HG02970 (cell line): Measurements from ENCODE around the gene C5orf46.
"Not testable (repeated sequence)": the region's sequence is repeated elsewhere in the genome, so short reads cannot be mapped to it uniquely, and the experiment has no call there.

Experiments
- ATAC-seq: cut with Tn5 transposase; IDR thresholded peaks from one replicate; pipeline ENCODE4 v1.9.1; 2021; ENCODE audit warnings: mild to moderate bottlenecking, moderate library complexity, moderate number of reproducible peaks; ENCODE audit not compliant: unreplicated experiment, low FRiP score

The C5orf46 gene

GRCh38 chr5:147906326-147907095 lies at the start of gene C5orf46:
Gene C5orf46 (minus strand): TSS chr5:147906538. CDS start chr5:147906501, 37 bp downstream.
- no peak for ATAC-seq

GRCh38 chr5:147954971-147955370 lies 48.6 kb upstream of the C5orf46 start:
- no peak for ATAC-seq

GRCh38 chr5:147949711-147950573 lies 43.6 kb upstream of the C5orf46 start:
- ATAC-seq = peak; percentile 94

DNA sequence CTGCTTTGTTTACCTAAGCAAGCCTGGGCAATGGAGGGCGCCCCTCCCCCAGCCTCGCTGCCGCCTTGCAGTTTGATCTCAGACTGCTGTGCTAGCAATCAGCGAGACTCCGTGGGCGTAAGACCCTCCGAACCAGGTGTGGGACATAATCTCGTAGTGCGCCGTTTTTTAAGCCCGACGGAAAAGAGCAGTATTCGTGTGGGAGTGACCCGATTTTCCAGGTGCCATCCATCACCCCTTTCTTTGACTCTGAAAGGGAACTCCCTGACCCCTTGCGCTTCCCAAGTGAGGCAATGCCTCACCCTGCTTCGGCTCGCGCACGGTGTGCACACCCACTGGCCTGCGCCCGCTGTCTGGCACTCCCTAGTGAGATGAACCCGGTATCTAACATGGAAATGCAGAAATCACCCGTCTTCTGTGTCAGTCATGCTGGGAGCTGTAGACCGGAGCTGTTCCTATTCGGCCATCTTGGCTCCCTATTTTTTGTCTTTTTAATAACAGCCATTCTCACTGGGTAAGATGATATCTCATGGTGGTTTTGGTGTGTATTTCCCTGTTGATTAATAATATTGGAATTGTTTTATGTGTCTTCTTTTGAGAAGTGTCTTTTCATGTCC lies 40.4 kb upstream of the C5orf46 start:
- ATAC-seq = not testable (repeated sequence)

- ATAC-seq = no peak
Measured at GRCh38 chr5:147939431-147940114, 33.2 kb upstream of the C5orf46 start.

DNA sequence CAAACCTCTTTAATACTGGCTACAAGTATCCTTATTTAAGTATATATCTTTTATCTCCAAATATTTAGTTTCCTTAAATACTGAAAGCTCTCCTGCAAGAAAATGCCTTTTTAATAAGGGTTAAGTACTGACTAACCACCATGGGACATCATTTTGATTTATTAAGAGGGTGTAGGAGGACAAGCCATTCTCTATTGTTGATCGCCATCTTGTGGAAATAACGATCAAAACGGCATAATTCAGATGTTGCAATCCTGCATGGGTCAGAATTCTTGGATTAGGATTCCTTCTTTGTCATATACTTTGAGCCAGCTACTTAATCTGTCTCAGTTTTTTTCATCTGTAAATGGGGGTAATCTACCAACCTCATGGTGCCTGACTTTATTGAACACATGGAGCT lies 28.7 kb upstream of the C5orf46 start:
- ATAC-seq = no peak

DNA sequence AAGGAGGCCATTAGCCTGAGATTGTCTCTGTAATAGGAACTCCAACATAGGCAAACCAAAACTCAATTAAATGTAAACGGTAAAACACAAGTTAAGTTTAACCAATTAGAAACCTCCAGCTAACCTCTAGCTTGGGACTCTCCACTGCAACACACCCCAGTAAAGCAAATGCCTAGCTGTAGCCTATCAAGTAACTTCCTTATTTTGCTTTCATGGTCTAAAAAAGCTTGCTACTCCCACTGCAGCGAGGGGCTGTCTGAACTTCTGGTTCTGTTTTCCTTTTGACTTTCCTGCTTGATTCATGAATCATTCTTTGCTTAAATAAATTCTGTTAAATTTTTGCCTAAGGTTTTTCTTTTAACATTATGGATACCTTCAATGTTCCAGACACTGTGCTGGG lies 24.4 kb upstream of the C5orf46 start:
- ATAC-seq = no peak

DNA sequence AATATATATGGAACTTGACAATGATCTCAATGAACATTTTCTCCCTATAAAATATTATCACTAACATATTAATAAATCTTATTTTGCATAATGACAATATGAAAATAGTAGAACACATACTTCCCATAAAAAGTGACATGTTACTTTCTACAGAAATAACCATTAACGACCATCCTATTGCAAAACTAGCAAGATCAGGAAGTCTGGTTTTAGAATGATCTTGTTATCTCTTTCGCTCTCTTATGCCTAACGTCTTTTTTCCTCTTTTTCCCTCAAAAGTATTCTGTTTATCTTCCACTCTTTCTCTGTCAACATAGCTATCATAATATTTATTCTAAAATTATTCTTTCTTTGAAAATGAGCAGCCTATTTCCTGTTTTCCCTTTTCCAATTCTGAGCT lies 21.6 kb upstream of the C5orf46 start:
- ATAC-seq = no peak

DNA sequence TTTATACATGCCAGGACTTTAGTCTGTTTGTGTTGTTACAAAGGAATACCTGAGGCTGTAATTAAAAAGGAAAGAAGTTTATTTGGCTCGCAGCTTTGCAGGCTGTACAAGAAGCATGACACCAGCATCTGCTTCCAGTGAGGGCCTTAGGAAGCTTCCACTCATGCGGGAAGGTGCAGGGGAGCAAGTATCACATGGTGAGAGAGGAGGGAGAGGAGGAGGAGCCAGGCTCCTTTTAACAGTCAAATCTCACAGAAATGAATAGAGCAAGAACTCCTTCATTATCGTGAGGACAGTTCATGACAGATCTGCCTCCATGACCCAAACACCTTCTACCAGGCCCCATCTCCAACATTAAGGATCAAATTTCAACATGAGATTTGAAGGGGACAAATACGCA lies 18.7 kb upstream of the C5orf46 start:
- no peak for ATAC-seq

- ATAC-seq = no peak
Measured at GRCh38 chr5:147921136-147921535, 14.8 kb upstream of the C5orf46 start.

DNA sequence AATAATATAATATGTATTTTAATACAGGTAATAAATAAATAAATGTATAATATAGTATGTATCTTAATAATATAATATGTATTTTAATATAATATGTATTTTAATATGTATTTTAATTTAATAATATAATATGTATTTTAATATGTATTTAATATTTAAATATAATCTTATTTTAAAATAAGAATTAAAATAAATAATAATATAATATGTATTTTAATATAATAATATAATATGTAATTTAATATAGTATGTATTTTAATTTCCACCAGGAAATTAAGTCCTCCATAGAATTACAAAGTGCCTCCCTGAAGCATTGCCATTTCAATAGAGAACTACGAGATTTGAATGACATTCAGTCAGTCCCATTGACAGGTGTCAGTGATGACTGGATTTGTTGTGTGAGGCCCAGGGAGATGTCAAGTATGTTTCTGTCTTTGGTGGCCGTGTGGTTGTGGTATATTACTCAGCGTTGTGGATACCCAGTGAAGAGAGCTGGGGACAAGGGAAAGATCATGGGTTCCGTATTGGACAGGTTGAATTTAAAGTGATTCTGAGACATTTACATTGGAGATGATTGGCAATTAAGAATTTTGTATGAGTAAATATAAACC lies 14.2 kb upstream of the C5orf46 start:
- ATAC-seq = no peak

DNA sequence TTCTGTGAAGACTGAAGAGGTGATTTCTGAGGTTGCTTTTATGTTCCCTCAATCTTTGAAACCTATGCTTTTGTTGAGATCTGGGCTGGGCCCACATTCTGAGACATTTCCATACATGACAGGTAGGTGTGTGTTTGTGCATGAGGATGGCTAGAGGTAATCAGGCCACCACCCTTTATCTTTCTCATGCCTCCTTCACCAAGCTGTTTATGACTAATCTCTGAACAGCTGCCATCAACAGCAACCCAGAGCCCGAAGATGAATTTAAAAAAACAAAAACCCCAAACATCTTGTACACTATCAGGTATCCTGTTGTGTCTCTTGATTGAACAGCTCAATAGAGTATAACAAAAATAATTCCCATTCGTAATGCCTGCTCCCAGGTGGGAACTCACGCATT lies 12.6 kb upstream of the C5orf46 start:
- ATAC-seq = no peak

DNA sequence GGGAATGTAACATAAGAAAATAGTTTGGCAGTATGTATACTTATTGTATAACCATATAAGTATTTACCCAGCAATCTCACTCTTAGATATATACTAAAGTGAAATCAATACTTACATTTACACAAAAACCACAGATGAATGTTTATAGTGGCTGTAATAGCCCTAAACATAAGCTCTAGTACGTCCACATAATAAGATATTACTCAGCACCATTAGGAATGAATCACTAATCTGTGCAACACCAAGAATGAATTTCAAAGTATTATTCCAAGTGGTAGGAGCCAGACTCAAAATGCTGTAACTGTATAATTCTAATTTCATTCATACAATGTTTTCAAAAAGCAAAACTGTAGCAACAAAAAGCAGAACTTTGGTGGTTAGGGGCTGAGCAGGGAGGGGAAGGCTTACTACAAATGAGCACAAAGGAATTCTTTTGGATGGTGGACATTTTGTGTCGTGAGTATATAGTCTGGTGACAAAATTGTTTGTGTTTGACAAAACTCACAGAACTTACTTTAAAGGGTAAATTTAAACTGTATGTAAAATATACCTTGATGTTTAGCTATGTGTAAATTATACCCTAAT lies 11.9 kb upstream of the C5orf46 start:
- no peak for ATAC-seq

- no peak for ATAC-seq
Measured at GRCh38 chr5:147913786-147914185, 7.4 kb upstream of the C5orf46 start.

DNA sequence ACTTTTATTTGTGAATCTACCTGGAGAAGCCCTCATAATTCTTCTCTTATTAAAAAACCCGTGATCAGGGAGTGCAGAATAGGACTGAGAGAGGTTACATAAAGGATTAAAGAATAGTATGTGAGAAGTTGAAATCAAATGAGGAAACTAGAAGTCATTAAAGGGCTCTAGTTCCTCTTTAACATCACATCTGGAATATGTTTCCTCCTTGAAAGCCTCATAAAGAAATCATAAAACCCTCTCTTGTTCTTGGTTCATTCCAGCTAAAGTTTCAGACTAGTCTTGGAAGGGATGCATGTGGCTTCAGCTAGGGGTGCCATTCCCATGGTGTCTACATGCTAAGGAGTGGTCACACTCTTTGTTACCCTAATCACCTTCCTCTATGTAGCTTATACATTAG lies 5.7 kb upstream of the C5orf46 start:
- ATAC-seq = no peak

DNA sequence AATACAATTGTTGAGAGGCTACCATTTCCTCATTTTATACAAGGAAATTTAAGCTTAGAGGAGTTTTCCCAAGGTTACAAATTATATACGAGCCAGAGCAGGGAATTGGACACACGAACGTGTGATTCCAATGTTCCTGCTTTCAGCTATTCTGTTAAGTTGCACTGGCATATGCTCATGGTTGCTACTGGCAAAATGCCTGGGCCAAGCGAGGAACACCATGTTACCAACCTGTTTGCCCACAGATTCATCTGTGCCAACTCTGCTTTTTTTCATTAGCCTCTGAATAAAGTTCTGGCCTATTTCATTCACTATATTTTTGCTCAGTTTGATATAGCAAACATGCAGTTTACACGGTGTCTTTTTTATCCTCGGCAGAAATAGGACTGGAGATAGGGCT lies 5.1 kb upstream of the C5orf46 start:
- no peak for ATAC-seq

- no peak for ATAC-seq
Measured at GRCh38 chr5:147904110-147904509, 2.2 kb downstream of the C5orf46 start.

- ATAC-seq = no peak
Measured at GRCh38 chr5:147902609-147903115, 3.7 kb downstream of the C5orf46 start.

DNA sequence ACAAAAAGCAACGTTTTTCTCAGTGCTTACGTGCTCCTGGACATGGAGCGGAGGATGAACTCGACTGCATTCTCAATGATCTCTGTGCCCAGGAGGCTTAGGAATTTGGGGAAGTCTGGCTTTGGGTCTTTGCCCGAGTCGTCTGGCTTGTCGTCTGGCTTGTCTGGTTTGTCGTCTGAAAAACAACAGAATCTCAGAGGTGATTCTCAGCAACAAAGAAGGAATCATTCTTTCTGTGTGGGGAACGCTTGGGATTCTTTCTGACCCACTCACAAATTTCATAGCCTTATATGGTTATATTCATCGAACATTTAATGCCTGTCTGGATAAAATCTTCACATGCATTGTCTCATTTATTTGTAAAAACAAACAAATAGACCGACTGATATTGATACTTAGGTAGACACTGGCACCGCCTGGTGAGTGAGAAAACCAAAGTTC lies 4.7 kb downstream of the C5orf46 start:
- ATAC-seq = no peak
